Kidney (tissue), 14 donors: Measurements from ENCODE around the gene AFF4. TPM values are rescaled to one million over a fixed set of nuclear protein-coding genes. Genes with fewer than 3 reads are reported as not detected.

ENCODE experiments used
- DNase-seq, 5 donors: peaks; one replicate each; pipeline ENCODE4 v3.0.0-alpha.2; 2013 to 2020
- FAIRE-seq: peaks from 2 replicates; lab custom pipeline; 2012; peaks lifted over from hg19 to GRCh38; lab: Jason Lieb, UNC
- H3K27ac ChIP-seq, 2 donors: one replicate each; pipeline ENCODE4 v1.7.0; 2013; ENCODE audit warnings: low read depth in 2 of 2, low read length in 2 of 2, inconsistent platforms in 1 of 2
- H3K27me3 ChIP-seq: one replicate; pipeline ENCODE4 v1.7.1; 2013; ENCODE audit warnings: low read length, inconsistent platforms; ENCODE audit not compliant: control insufficient read depth, insufficient read depth
- H3K36me3 ChIP-seq, 3 donors: one replicate each; pipeline versions ENCODE4 v1.7.0 to v1.7.1; 2013; ENCODE audit warnings: low read length in 3 of 3, control low read depth in 1 of 3, inconsistent platforms in 1 of 3; ENCODE audit not compliant: insufficient read depth in 3 of 3, control insufficient read depth in 2 of 3
- H3K4me1 ChIP-seq, 3 donors: one replicate each; pipeline versions ENCODE4 v1.7.0 to v1.7.1; 2013; ENCODE audit warnings: low read length in 3 of 3, inconsistent platforms in 1 of 3, low read depth in 1 of 3; ENCODE audit not compliant: control insufficient read depth in 2 of 3, insufficient read depth in 2 of 3
- H3K4me3 ChIP-seq, 3 donors: one replicate each; pipeline versions ENCODE4 v1.7.0 to v1.8.1; 2013; ENCODE audit warnings: low read length in 3 of 3, control low read depth in 1 of 3, inconsistent platforms in 1 of 3
- H3K9ac ChIP-seq, 3 donors: one replicate each; pipeline versions ENCODE4 v1.7.0 to v1.7.1; 2013; ENCODE audit warnings: low read length in 3 of 3, control low read depth in 1 of 3, inconsistent platforms in 1 of 3
- H3K9me3 ChIP-seq, 3 donors: one replicate each; pipeline versions ENCODE4 v1.7.0 to v1.7.1; 2013; ENCODE audit warnings: low read length in 3 of 3, control low read depth in 1 of 3, inconsistent platforms in 1 of 3; ENCODE audit not compliant: control insufficient read depth in 2 of 3, insufficient read depth in 1 of 3
- CTCF ChIP-seq: IDR thresholded peaks from 3 replicates; pipeline ENCODE4 v1.5.1; 2012; ENCODE audit warnings: mild to moderate bottlenecking, moderate library complexity, borderline replicate concordance; ENCODE audit not compliant: insufficient read depth; ENCODE audit errors: extremely low read depth
- intact Hi-C: fragments of 100-400 bp; cut with DNase I; formaldehyde crosslinking; loops from one replicate; pipeline ENCODE4 v1.11.1; 2022
- polyA plus RNA-seq: library from polyadenylated mRNA; stranded (reverse); fragments of 350-450 nt; fragmentation: Illumina TruSeq; extraction: RNeasy Lipid Tissue Mini Kit (QIAGEN cat#74804); gene quantifications from one replicate; pipeline ENCODE4 v1.2.3, GENCODE V29; 2014; ENCODE audit warnings: low read depth, low replicate concordance; ENCODE audit not compliant: insufficient read depth
- total RNA-seq: library from RNA; stranded (reverse); fragmentation: NEBNext Ultra II Directional; extraction: Animal tissue kit (Norgen Biotek cat#: 25700); gene quantifications from one replicate; pipeline ENCODE4 v1.2.1, GENCODE V29; 2021
- donor health status: control.
- donor health status: control.
- donor health status: control.
- donor health status: control.
- donor health status: control.
- donor health status: DM: yes; HTN: yes; CAD: no.
- donor health status: Normal renal cell carcinoma (clear cell type).

Gene AFF4
- total and polyA plus RNA-seq, 2 donors from 2014 or later: 8.8 to 83.7 TPM

- intact Hi-C loops: no loop called here
- Histone ChIP-seq H3K27me3 (peaks cover 2% of the 10 kb centered on the region), H3K4me3 (no peak overlapping the region), H3K9me3 (no peaks in the 10 kb centered on the region), H3K9ac (no peak overlapping the region), H3K27ac (no peak overlapping the region), H3K36me3 (no peaks in the 10 kb centered on the region), H3K4me1 (peaks cover 0 to 15% (median 5%) of the 10 kb centered on the region in 3 donors)
- peak in 2 of 5 donors; percentile 48 to 64 for DNase-seq
- no peak for TF ChIP-seq CTCF
- FAIRE-seq: no peak
Observed at GRCh38 chr5:132825834-132826391, 137.5 kb downstream of the AFF4 start.

Other genes starting within 250 kb of the AFF4 start
- 13.9 TPM for gene KIF3A, start 226.1 kb downstream of the AFF4 start, total RNA-seq
- 7.1 TPM for gene KIF3A, start 226.1 kb downstream of the AFF4 start, polyA plus RNA-seq
- 3.4 TPM for gene CCNI2, start 216.2 kb downstream of the AFF4 start, total RNA-seq
- 3.8 TPM for gene CCNI2, start 216.2 kb downstream of the AFF4 start, polyA plus RNA-seq
- gene SEPTIN8, start 186.4 kb downstream of the AFF4 start, total RNA-seq: 54.4 TPM
- 24.9 TPM for gene SEPTIN8, start 186.4 kb downstream of the AFF4 start, polyA plus RNA-seq
- 4.1 TPM for gene SOWAHA, start 150.3 kb downstream of the AFF4 start, total RNA-seq
- 7.1 TPM for gene SOWAHA, start 150.3 kb downstream of the AFF4 start, polyA plus RNA-seq
- 13.4 TPM for gene SHROOM1, start 133.0 kb downstream of the AFF4 start, total RNA-seq
- gene SHROOM1, start 133.0 kb downstream of the AFF4 start, polyA plus RNA-seq: 7.8 TPM
- 0.88 TPM for gene GDF9, start 97.2 kb downstream of the AFF4 start, total RNA-seq
- gene GDF9, start 97.2 kb downstream of the AFF4 start, polyA plus RNA-seq: 0.88 TPM
- 306 TPM for gene UQCRQ, start 97.0 kb downstream of the AFF4 start, total RNA-seq
- 1,158 TPM for gene UQCRQ, start 97.0 kb downstream of the AFF4 start, polyA plus RNA-seq
- gene LEAP2, start 90.0 kb downstream of the AFF4 start, total RNA-seq: 1.5 TPM
- 6.9 TPM for gene LEAP2, start 90.0 kb downstream of the AFF4 start, polyA plus RNA-seq
- gene ZCCHC10, start 62.9 kb upstream of the AFF4 start, total RNA-seq: 19.9 TPM
- 32.7 TPM for gene ZCCHC10, start 62.9 kb upstream of the AFF4 start, polyA plus RNA-seq
- 79.7 TPM for gene HSPA4, start 88.4 kb upstream of the AFF4 start, total RNA-seq
- 81.5 TPM for gene HSPA4, start 88.4 kb upstream of the AFF4 start, polyA plus RNA-seq